Measurements from ENCODE around the gene PPP1R9B.

Gene PPP1R9B

DNA sequence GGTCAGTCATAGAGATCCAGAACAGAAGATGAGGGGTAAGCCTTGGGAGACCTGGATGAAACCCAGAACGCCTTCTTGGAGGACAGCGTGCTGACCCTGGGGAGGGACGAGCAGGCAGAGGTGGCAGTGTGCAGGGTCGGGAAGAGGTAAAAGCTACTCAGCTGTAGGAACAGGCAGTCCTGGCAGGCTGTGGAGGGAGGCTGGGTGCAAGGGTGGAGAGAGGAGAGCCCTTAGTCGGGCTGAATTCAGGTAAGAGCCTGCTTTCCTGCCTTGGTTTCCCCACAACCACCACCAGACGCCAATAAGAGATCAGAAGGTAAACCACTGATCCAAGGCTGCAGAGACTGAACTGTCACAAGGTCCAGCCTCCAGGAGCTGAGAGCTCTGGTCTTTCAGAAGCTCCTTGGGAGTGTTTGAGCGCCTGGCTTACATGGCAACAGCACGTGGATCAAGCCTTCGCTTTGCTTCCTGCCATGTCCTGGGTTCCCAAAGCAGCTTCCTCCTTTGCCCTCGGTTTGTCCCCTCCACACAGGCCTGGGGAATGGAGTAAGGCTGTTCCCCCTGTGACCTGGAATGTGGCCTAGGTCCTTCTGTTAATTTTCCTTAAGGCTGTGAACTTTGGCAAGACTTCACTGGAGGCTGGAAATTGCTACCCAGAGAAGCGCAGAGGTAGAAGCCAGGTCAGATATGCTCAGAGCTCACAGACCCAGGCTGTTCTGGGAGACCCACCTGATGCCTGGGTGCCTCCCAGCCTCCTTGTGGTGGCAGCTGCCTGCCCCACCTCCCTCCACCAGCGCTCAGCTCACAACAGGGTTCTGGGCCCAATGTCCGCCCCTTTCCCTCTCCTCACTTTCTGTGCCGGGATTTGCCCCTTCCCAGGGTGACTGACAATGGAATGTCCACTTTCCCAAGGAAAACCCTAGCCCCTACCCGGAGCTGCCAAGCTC, 59.2 kb downstream of the PPP1R9B start:
- H3K4me3 ChIP-seq (replicated peaks; ENCODE audit: low read depth, low read length) = no peak overlapping the region
- TF ChIP-seq, protein P1, sequence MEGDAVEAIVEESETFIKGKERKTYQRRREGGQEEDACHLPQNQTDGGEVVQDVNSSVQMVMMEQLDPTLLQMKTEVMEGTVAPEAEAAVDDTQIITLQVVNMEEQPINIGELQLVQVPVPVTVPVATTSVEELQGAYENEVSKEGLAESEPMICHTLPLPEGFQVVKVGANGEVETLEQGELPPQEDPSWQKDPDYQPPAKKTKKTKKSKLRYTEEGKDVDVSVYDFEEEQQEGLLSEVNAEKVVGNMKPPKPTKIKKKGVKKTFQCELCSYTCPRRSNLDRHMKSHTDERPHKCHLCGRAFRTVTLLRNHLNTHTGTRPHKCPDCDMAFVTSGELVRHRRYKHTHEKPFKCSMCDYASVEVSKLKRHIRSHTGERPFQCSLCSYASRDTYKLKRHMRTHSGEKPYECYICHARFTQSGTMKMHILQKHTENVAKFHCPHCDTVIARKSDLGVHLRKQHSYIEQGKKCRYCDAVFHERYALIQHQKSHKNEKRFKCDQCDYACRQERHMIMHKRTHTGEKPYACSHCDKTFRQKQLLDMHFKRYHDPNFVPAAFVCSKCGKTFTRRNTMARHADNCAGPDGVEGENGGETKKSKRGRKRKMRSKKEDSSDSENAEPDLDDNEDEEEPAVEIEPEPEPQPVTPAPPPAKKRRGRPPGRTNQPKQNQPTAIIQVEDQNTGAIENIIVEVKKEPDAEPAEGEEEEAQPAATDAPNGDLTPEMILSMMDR (IDR thresholded peaks at IDR 0.05; ENCODE audit: low read depth, low read length, missing control alignments) = no peak
- no peak for DNase-seq (ENCODE audit: extremely low read depth, low read depth)

DNA sequence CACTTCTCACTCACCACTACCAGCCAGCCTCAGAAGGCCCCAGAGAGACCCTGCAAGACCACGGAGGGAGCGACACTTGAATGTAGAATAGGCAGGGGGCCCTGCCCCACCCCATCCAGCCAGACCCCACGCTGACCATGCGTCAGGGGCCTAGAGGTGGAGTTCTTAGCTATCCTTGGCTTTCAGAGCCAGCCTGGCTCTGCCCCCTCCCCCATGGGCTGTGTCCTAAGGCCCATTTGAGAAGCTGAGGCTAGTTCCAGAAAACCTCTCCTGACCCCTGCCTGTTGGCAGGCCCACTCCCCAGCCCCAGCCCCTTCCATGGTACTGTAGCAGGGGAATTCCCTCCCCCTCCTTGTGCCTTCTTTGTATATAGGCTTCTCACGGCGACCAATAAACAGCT, 60.4 kb downstream of the PPP1R9B start:
- TF ChIP-seq, protein P1 (IDR thresholded peaks at IDR 0.05; ENCODE audit: low read depth, low read length, missing control alignments) = no peak
- no peak overlapping the region for H3K4me3 ChIP-seq (replicated peaks; ENCODE audit: low read depth, low read length)
- DNase-seq (ENCODE audit: extremely low read depth, low read depth) = no peak

GRCh38 chr17:50088952-50089825, 61.3 kb downstream of the PPP1R9B start:
- no peak for DNase-seq (ENCODE audit: extremely low read depth, low read depth)
- TF ChIP-seq, protein P1 (IDR thresholded peaks at IDR 0.05; ENCODE audit: low read depth, low read length, missing control alignments) = no peak
- no peak overlapping the region for H3K4me3 ChIP-seq (replicated peaks; ENCODE audit: low read depth, low read length)

GRCh38 chr17:50087912-50088405, 62.5 kb downstream of the PPP1R9B start:
- DNase-seq (ENCODE audit: extremely low read depth, low read depth) = no peak
- H3K4me3 ChIP-seq (replicated peaks; ENCODE audit: low read depth, low read length) = no peak overlapping the region
- TF ChIP-seq, protein P1 (IDR thresholded peaks at IDR 0.05; ENCODE audit: low read depth, low read length, missing control alignments) = no peak

DNA sequence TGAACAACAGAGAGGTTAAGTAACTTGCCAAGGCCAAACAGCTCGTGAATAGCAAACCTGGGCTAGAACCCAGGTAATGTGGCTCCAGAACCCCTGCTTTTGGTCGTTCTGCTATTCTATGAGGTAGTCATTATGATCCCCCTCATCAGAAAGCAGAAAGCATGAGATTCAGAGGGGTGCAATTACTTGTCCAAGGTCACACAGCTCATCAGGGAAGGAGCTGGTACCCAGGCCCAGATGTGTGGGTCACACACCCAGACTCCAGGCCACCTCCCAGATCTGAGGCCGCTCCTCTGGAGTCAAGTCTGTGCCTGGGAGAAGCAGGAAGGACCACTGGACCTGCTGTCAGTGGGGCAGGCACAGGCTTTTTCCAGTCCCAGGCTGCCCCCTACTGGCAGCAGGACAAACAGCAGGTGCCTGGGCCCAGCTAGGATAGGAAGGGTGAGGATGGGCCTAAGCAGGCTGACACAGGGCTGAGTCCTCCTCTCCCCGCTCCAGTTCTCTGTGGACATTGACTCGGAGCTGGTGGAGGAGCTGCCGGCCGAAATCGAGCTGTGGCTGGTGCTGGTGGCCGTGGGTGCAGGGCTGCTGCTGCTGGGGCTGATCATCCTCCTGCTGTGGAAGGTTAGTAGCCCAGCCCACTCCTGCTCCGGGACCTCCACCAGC, 63.1 kb downstream of the PPP1R9B start:
- TF ChIP-seq, protein P1 (IDR thresholded peaks at IDR 0.05; ENCODE audit: low read depth, low read length, missing control alignments) = peak; percentile 98
- no peak for DNase-seq (ENCODE audit: extremely low read depth, low read depth)

More for the DNA sequence above, 63.1 kb downstream of the PPP1R9B start:
- H3K4me3 ChIP-seq (replicated peaks; ENCODE audit: low read depth, low read length) = no peak overlapping the region
